OCI-LY7 (cell line): ENCODE results near the gene DAPK1.

Experiments used
- EZH2phosphoT487 ChIP-seq: fragments of 200-600 bp; sonication (generic); IDR thresholded peaks from 2 replicates; pipeline ENCODE4 v1.6.1; 2018; ENCODE audit warnings: low read depth, borderline replicate concordance, mild to moderate bottlenecking, mixed run types, antibody characterized with exemption, low read length, moderate library complexity, mixed read lengths
- TF ChIP-seq, protein P1 (sequence below): fragments of 200-600 bp; sonication (generic); conservative IDR thresholded peaks from 2 replicates; pipeline ENCODE4 v1.5.1; 2014; ENCODE audit warnings: mild to moderate bottlenecking, antibody characterized with exemption, low read length, moderate library complexity, mixed read lengths

DNA sequence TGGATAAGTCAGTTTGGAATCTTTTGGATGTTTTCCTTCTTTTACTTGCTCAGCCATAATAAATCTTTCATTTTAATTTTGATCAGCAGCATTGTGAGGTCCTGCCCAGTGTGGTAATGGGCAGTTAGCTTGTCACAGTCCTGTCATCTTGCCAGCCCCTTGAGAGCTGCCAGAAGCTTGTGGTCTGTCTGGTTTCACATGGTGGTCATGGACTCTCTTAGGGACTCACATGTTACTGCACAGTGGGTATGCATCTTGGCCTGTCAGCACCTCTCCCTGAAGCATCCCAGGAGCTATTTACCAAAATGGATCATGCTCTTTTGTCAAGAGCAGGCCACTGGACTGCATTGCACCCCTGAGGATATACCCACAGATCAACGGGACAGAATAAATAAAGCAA lies 60.3 kb downstream of the DAPK1 start:
- TF ChIP-seq, protein P1, sequence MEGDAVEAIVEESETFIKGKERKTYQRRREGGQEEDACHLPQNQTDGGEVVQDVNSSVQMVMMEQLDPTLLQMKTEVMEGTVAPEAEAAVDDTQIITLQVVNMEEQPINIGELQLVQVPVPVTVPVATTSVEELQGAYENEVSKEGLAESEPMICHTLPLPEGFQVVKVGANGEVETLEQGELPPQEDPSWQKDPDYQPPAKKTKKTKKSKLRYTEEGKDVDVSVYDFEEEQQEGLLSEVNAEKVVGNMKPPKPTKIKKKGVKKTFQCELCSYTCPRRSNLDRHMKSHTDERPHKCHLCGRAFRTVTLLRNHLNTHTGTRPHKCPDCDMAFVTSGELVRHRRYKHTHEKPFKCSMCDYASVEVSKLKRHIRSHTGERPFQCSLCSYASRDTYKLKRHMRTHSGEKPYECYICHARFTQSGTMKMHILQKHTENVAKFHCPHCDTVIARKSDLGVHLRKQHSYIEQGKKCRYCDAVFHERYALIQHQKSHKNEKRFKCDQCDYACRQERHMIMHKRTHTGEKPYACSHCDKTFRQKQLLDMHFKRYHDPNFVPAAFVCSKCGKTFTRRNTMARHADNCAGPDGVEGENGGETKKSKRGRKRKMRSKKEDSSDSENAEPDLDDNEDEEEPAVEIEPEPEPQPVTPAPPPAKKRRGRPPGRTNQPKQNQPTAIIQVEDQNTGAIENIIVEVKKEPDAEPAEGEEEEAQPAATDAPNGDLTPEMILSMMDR: no peak
- TF ChIP-seq EZH2phosphoT487: no peak
